ENCODE measurements around the gene CADM2.
A peak's percentile ranks its signal among the peaks of the same experiment; 100 is the strongest.

CADM2 gene

GRCh38 chr3:85321892-85322291 is 363.1 kb downstream of the CADM2 start:
- no peak for DNase-seq (ENCODE audit: low read depth, low spot score)

DNA sequence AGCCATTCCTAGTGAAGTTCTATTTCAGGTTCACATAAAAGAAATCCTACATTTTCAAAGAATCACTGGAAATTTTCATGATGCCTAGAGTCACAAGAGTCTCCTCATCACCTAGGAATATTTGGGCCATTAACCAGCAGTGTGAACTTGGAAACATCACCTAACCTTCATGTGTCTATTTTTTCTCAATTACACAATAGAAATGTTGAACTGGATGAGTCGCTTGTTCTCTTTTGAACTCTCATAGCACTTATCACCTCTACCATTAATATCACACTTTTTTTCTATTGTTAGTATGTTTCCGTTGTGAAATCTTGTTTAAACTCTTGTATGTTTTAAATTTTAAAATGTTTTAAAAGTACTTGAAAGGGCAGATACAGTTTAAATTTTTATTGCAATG is 371.3 kb downstream of the CADM2 start:
- no peak for DNase-seq (ENCODE audit: low read depth, low spot score)

DNA sequence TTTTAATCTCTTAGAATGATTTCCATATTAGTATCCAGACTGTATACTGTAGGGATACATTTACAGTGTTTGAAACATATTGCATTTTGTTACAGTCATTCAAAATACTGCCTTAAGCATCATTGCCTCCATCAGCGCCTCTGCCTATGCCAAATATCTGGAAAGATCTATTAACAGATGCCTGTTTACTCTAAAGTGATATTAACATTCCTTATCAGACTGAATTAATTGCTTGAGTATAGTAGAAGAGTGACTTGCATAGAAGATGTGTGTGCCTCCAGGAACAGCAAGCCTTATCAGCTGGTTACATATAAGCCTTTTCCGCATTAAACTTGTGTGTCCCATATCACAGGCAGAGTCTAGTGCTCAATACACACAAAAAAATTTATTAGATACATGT is 379.1 kb downstream of the CADM2 start:
- no peak for DNase-seq (ENCODE audit: low read depth, low spot score)

GRCh38 chr3:85342915-85343314 is 384.1 kb downstream of the CADM2 start:
- DNase-seq (ENCODE audit: low read depth, low spot score): no peak

DNA sequence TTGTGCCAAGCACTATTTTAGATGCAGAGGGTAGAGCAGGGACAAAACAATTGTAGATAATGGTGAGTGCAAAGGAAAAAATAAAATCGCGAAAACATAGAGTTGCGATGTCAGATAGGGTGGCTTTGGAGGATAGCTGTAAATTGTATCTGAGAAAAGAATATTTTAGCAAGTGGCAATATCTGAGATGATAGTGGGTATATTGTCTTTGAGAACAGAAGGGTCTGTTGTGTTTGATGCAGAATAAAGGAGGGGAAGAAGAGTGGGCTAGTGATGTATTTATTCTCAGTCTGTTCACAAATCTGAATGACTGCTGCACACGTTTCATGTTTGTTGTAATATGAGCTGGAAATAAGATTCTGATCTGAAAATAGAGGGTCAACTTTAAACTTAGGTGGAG is 396.8 kb downstream of the CADM2 start:
- DNase-seq (ENCODE audit: low read depth, low spot score): no peak

GRCh38 chr3:85360742-85361387 is 402.1 kb downstream of the CADM2 start:
- DNase-seq (ENCODE audit: low read depth, low spot score): peak; percentile 6

GRCh38 chr3:85364296-85364909 is 405.6 kb downstream of the CADM2 start:
- DNase-seq (ENCODE audit: low read depth, low spot score): no peak

GRCh38 chr3:85370341-85370740 is 411.6 kb downstream of the CADM2 start:
- DNase-seq (ENCODE audit: low read depth, low spot score): no peak

DNA sequence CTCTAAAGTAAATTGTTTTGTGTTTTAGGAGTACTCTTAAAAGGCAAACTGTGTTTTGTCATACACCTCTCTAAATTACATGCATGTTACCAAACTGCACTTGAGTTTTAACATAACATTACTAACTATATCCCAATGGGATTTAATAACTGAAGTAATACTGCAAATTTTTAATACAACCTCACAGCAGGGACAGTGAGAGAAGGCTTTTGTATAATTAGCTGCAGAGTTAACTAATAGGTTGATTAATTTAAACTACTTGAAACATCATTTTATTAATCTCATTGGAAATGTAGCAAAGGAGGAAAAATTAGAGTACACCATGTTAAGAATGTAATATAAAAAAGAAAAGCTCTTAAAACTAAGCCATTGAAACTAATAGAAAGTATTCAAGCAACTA is 417.3 kb downstream of the CADM2 start:
- no peak for DNase-seq (ENCODE audit: low read depth, low spot score)

- DNase-seq (ENCODE audit: low read depth, low spot score): no peak
These were observed 418.3 kb downstream of the CADM2 start for GRCh38 chr3:85377115-85377514.

- DNase-seq (ENCODE audit: low read depth, low spot score): no peak
These were observed 425.6 kb downstream of the CADM2 start for GRCh38 chr3:85384372-85384771.

- no peak for DNase-seq (ENCODE audit: low read depth, low spot score)
These were observed 429.2 kb downstream of the CADM2 start for GRCh38 chr3:85387913-85388505.

DNA sequence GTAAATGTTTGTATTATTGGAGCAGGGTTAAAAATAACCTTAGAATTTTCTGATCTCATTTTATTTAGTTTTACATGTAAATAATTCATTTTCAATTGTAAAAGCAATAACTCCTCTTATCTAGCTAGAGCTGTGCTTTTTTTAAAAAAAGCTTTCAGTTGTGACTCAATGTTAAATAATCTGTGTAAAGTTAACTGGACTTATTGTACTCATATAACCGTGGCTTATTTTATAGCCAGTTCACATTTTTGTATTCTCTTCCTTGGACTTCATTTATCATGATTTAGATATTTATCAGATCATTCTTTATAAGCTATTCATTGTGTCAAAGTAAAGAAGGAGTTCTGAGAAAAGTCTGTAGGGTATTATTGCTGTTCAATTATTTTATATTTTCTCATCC is 435.6 kb downstream of the CADM2 start:
- no peak for DNase-seq (ENCODE audit: low read depth, low spot score)

DNA sequence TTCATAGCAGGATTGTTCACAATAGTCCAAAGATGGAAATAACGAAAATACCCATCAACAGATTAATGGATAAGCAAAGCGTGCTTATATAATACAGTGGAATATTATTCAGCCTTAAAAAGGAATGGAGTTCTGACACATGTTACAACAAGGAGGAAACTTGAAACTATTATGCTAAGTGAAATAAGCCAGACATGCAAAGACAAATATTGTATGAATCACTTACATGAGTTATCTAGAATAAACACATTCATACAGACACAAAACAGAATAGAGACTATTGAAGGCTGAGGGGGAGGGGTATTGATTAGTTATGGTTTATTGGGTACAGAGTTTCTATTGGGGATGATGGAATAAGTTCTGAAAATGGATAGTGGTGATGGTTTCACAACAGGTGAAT is 438.6 kb downstream of the CADM2 start:
- DNase-seq (ENCODE audit: low read depth, low spot score): no peak

- no peak for DNase-seq (ENCODE audit: low read depth, low spot score)
These were observed 467.3 kb downstream of the CADM2 start for GRCh38 chr3:85426121-85426520.

DNA sequence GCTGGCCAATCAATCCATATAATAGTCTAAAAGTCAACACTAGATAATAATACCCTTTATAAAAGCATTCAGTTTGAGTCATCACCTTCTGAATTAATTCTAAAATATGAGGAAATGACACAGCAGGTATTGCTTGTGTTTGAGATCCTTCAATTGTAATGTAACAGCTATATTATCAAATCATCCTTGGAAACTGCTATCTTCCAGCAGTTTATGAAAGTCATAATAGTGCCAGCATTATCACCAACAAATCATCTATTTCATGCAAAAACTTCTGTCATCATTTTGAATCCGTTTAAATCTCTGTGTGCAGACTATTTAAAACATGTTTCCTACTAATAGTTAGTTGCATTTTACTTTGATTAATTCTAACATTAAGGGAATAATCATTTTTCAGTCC is 468.7 kb downstream of the CADM2 start:
- DNase-seq (ENCODE audit: low read depth, low spot score): no peak

DNA sequence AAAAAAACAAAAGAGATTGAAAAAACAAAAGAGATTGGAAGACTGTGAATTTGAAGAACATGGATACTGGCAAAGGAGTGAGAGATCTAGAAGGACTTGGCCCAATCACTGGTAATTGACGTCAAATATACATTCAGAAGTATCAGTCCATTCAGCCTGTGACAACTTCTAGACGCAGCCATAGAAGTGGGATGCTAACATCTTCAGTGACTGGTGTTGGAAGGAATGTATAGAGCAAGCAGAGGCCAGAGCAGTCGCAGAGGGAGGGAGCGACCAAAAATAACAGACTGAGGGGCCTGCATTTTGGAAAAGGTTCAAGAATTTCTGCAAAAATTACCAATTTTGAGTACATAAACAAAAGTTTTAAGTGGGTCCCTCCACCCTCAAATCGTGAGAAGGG is 473.3 kb downstream of the CADM2 start:
- DNase-seq (ENCODE audit: low read depth, low spot score): no peak

GRCh38 chr3:85433319-85433718 is 474.5 kb downstream of the CADM2 start:
- DNase-seq (ENCODE audit: low read depth, low spot score): no peak

- DNase-seq (ENCODE audit: low read depth, low spot score): no peak
These were observed 496.9 kb downstream of the CADM2 start for GRCh38 chr3:85455561-85456200.

- no peak for DNase-seq (ENCODE audit: low read depth, low spot score)
These were observed 515.5 kb downstream of the CADM2 start for GRCh38 chr3:85474241-85474640.

GRCh38 chr3:85475346-85475745 is 516.6 kb downstream of the CADM2 start:
- DNase-seq (ENCODE audit: low read depth, low spot score): no peak

- no peak for DNase-seq (ENCODE audit: low read depth, low spot score)
These were observed 518.2 kb downstream of the CADM2 start for GRCh38 chr3:85476891-85477495.
